ENCODE measurements around the gene SPTBN4. TPM values are rescaled to one million over a fixed set of nuclear protein-coding genes. Genes with fewer than 3 reads are reported as not detected.
A peak's percentile ranks its signal among the peaks of the same experiment; 100 is the strongest.
"Not testable (repeated sequence)": the region's sequence is repeated elsewhere in the genome, so short reads cannot be mapped to it uniquely, and the experiment has no call there.

SPTBN4 gene
- total RNA-seq, 1 experiment from 2014 or later = 0.61 TPM

- H3K27me3 ChIP-seq (replicated peaks) = no peaks in the 10 kb centered on the region
- peak; percentile 97 to 99 for DNase-seq (ENCODE audit: low read depth in 1 of 2, low spot score in 2 of 2)
- peaks cover 11% of the 10 kb centered on the region for H3K36me3 ChIP-seq
- H3K9me3 ChIP-seq (replicated peaks) = no peaks in the 10 kb centered on the region
- peak overlapping the region; percentile 48 for H3K4me3 ChIP-seq
- H3K27ac ChIP-seq = peak overlapping the region; percentile 49
- H3K4me1 ChIP-seq (replicated peaks) = peaks cover 21% of the 10 kb centered on the region
Observed at GRCh38 chr19:40614622-40615411, 148.0 kb downstream of the SPTBN4 start.

GRCh38 chr19:40616178-40616577 lies 149.4 kb downstream of the SPTBN4 start:
- peaks cover 16% of the 10 kb centered on the region for H3K36me3 ChIP-seq
- no peaks in the 10 kb centered on the region for H3K27me3 ChIP-seq (replicated peaks)
- peaks cover 16% of the 10 kb centered on the region for H3K4me1 ChIP-seq (replicated peaks)
- no peak overlapping the region for H3K27ac ChIP-seq
- H3K9me3 ChIP-seq (replicated peaks) = no peaks in the 10 kb centered on the region
- no peak for DNase-seq (ENCODE audit: low read depth in 1 of 2, low spot score in 2 of 2)
- H3K4me3 ChIP-seq = no peak overlapping the region

GRCh38 chr19:40616941-40617340 lies 150.1 kb downstream of the SPTBN4 start:
- no peaks in the 10 kb centered on the region for H3K27me3 ChIP-seq (replicated peaks)
- peaks cover 16% of the 10 kb centered on the region for H3K4me1 ChIP-seq (replicated peaks)
- H3K9me3 ChIP-seq (replicated peaks) = no peaks in the 10 kb centered on the region
- no peak for DNase-seq (ENCODE audit: low read depth in 1 of 2, low spot score in 2 of 2)
- H3K27ac ChIP-seq = no peak overlapping the region
- no peak overlapping the region for H3K4me3 ChIP-seq
- peaks cover 24% of the 10 kb centered on the region for H3K36me3 ChIP-seq

- H3K9me3 ChIP-seq (replicated peaks) = no peaks in the 10 kb centered on the region
- no peaks in the 10 kb centered on the region for H3K27me3 ChIP-seq (replicated peaks)
- no peak overlapping the region for H3K27ac ChIP-seq
- no peak for DNase-seq (ENCODE audit: low read depth in 1 of 2, low spot score in 2 of 2)
- H3K36me3 ChIP-seq = peaks cover 29% of the 10 kb centered on the region
- no peak overlapping the region for H3K4me3 ChIP-seq
- H3K4me1 ChIP-seq (replicated peaks) = peaks cover 16% of the 10 kb centered on the region
Observed at GRCh38 chr19:40617961-40618360, 151.2 kb downstream of the SPTBN4 start.

GRCh38 chr19:40619333-40620160 lies 152.7 kb downstream of the SPTBN4 start:
- H3K4me1 ChIP-seq (replicated peaks) = peaks cover 8% of the 10 kb centered on the region
- H3K27ac ChIP-seq = no peak overlapping the region
- H3K36me3 ChIP-seq = peaks cover 35% of the 10 kb centered on the region
- H3K27me3 ChIP-seq (replicated peaks) = no peaks in the 10 kb centered on the region
- no peak overlapping the region for H3K4me3 ChIP-seq
- no peaks in the 10 kb centered on the region for H3K9me3 ChIP-seq (replicated peaks)
- DNase-seq (ENCODE audit: low read depth in 1 of 2, low spot score in 2 of 2) = no peak

GRCh38 chr19:40620161-40620485 lies 153.3 kb downstream of the SPTBN4 start:
- H3K27ac ChIP-seq = no peak overlapping the region
- H3K9me3 ChIP-seq (replicated peaks) = no peaks in the 10 kb centered on the region
- peaks cover 35% of the 10 kb centered on the region for H3K36me3 ChIP-seq
- H3K4me1 ChIP-seq (replicated peaks) = peaks cover 7% of the 10 kb centered on the region
- no peak for DNase-seq (ENCODE audit: low read depth in 1 of 2, low spot score in 2 of 2)
- H3K4me3 ChIP-seq = no peak overlapping the region
- H3K27me3 ChIP-seq (replicated peaks) = no peaks in the 10 kb centered on the region

- no peaks in the 10 kb centered on the region for H3K27me3 ChIP-seq (replicated peaks)
- H3K9me3 ChIP-seq (replicated peaks) = no peaks in the 10 kb centered on the region
- no peak for DNase-seq (ENCODE audit: low read depth in 1 of 2, low spot score in 2 of 2)
- H3K36me3 ChIP-seq = peaks cover 45% of the 10 kb centered on the region
- no peak overlapping the region for H3K27ac ChIP-seq
- H3K4me1 ChIP-seq (replicated peaks) = peaks cover 6% of the 10 kb centered on the region
- no peak overlapping the region for H3K4me3 ChIP-seq
Observed at GRCh38 chr19:40621283-40621682, 154.5 kb downstream of the SPTBN4 start.

- Histone ChIP-seq H3K27ac (no peak overlapping the region), H3K9me3 (replicated peaks) (no peaks in the 10 kb centered on the region), H3K27me3 (replicated peaks) (no peaks in the 10 kb centered on the region), H3K4me3 (no peak overlapping the region), H3K36me3 (peaks cover 46% of the 10 kb centered on the region), H3K4me1 (replicated peaks) (peaks cover 6% of the 10 kb centered on the region)
- no peak for DNase-seq (ENCODE audit: low read depth in 1 of 2, low spot score in 2 of 2)
Observed at GRCh38 chr19:40621966-40622772, 155.4 kb downstream of the SPTBN4 start.

- Histone ChIP-seq H3K4me3 (no peak overlapping the region), H3K36me3 (peaks cover 50% of the 10 kb centered on the region)
Observed at GRCh38 chr19:40622773-40623075, 155.9 kb downstream of the SPTBN4 start.

GRCh38 chr19:40623403-40624251 lies 156.8 kb downstream of the SPTBN4 start:
- no peak overlapping the region for H3K27ac ChIP-seq
- peaks cover 52% of the 10 kb centered on the region for H3K36me3 ChIP-seq
- H3K4me1 ChIP-seq (replicated peaks) = peaks cover 6% of the 10 kb centered on the region
- H3K4me3 ChIP-seq = no peak overlapping the region
- no peaks in the 10 kb centered on the region for H3K27me3 ChIP-seq (replicated peaks)
- no peaks in the 10 kb centered on the region for H3K9me3 ChIP-seq (replicated peaks)
- DNase-seq (ENCODE audit: low read depth in 1 of 2, low spot score in 2 of 2) = no peak

More at GRCh38 chr19:40622773-40623075, 155.9 kb downstream of the SPTBN4 start:
- H3K9me3 ChIP-seq (replicated peaks) = no peaks in the 10 kb centered on the region
- H3K4me1 ChIP-seq (replicated peaks) = peaks cover 6% of the 10 kb centered on the region
- DNase-seq (ENCODE audit: low read depth in 1 of 2, low spot score in 2 of 2) = no peak
- no peaks in the 10 kb centered on the region for H3K27me3 ChIP-seq (replicated peaks)
- H3K27ac ChIP-seq = no peak overlapping the region

GRCh38 chr19:40624369-40625153 lies 157.8 kb downstream of the SPTBN4 start:
- not testable (repeated sequence) for H3K9me3 ChIP-seq (replicated peaks); H3K4me3 ChIP-seq
- H3K36me3 ChIP-seq = peaks cover 48% of the 10 kb centered on the region

GRCh38 chr19:40625406-40626120 lies 158.8 kb downstream of the SPTBN4 start:
- DNase-seq (ENCODE audit: low read depth in 1 of 2, low spot score in 2 of 2) = no peak
- H3K4me1 ChIP-seq (replicated peaks) = peaks cover 6% of the 10 kb centered on the region
- peaks cover 45% of the 10 kb centered on the region for H3K36me3 ChIP-seq
- no peak overlapping the region for H3K4me3 ChIP-seq
- no peak overlapping the region for H3K27ac ChIP-seq
- no peaks in the 10 kb centered on the region for H3K9me3 ChIP-seq (replicated peaks)
- no peaks in the 10 kb centered on the region for H3K27me3 ChIP-seq (replicated peaks)

More at GRCh38 chr19:40624369-40625153, 157.8 kb downstream of the SPTBN4 start:
- not testable (repeated sequence) for H3K27me3 ChIP-seq (replicated peaks); H3K4me1 ChIP-seq (replicated peaks); DNase-seq (ENCODE audit: low read depth in 1 of 2, low spot score in 2 of 2); H3K27ac ChIP-seq

Measured in SJSA1 (cell line).